GM12892 (cell line): ENCODE results near the gene GYPB.
"Not testable (repeated sequence)": the region's sequence is repeated elsewhere in the genome, so short reads cannot be mapped to it uniquely, and the experiment has no call there.

Experiments
- POLR2A ChIP-seq: IDR thresholded peaks from 2 replicates; pipeline ENCODE4 v1.6.1; 2011; ENCODE audit warnings: low read depth, low read length, control low read depth
- POLR2AphosphoS5 ChIP-seq: IDR thresholded peaks from 2 replicates; pipeline ENCODE4 v1.6.1; 2011; ENCODE audit warnings: low read depth, low read length, control low read depth
- TAF1 ChIP-seq: IDR thresholded peaks from 2 replicates; pipeline ENCODE4 v1.6.1; 2011; ENCODE audit warnings: low read depth, mild to moderate bottlenecking, control low read depth, low read length, borderline replicate concordance

DNA sequence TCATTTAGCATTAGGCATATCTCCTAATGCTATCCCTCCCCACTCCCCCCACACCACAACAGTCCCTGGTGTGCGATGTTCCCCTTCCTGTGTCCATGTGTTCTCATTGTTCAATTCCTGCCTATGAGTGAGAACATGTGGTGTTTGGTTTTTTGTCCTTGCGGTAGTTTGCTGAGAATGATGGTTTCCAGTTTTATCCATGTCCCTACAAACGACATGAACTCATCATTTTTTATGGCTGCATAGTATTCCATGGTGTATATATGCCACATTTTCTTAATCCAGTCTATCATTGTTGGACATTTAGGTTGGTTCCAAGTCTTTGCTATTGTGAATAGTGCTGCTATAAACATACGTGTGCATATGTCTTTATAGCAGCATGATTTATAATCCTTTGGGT lies 7.5 kb upstream of the GYPB start:
- TF ChIP-seq TAF1, POLR2A, POLR2AphosphoS5: not testable (repeated sequence)
